K562 (cell line): ENCODE data around the gene DKC1. TPM values are rescaled to one million over a fixed set of nuclear protein-coding genes. Genes with fewer than 3 reads are reported as not detected.
A peak's percentile ranks its signal among the peaks of the same experiment; 100 is the strongest.

ENCODE experiments used
- ARID3B ChIP-seq: fragments of 250-450 bp; sonication (Bioruptor Pico); IDR thresholded peaks from 2 replicates; pipeline ENCODE4 v1.4.0; 2020; ENCODE audit warnings: borderline replicate concordance
- ATF1 ChIP-seq, 2 experiments: fragments of 450-650 bp in 1 of 2; IDR thresholded peaks; 2 replicates each; pipeline ENCODE4 v1.6.1; 2016; ENCODE audit warnings: missing compliant biosample characterization in 1 of 2, missing genetic modification characterization in 1 of 2
- ELF2 ChIP-seq: fragments of 250-450 bp; sonication (Bioruptor Pico); IDR thresholded peaks from 2 replicates; pipeline ENCODE4 v1.5.0; 2021; ENCODE audit warnings: mild to moderate bottlenecking
- ESRRB ChIP-seq: fragments of 250-450 bp; sonication (Bioruptor Pico); IDR thresholded peaks from 2 replicates; pipeline ENCODE4 v1.5.0; 2020; ENCODE audit warnings: mild to moderate bottlenecking, moderate library complexity, borderline replicate concordance
- ETS1 ChIP-seq: conservative IDR thresholded peaks from 2 replicates; pipeline ENCODE4 v1.6.1; 2011; ENCODE audit warnings: low read depth, mild to moderate bottlenecking, low read length; ENCODE audit not compliant: control insufficient read depth
- ETS2 ChIP-seq: IDR thresholded peaks from 2 replicates; pipeline ENCODE4 v1.6.1; 2016; ENCODE audit warnings: borderline replicate concordance, missing genetic modification characterization, mild to moderate bottlenecking, moderate library complexity, missing compliant biosample characterization; ENCODE audit not compliant: poor library complexity, severe bottlenecking
- FIP1L1 ChIP-seq: fragments of 200-400 bp; formaldehyde crosslinking; IDR thresholded peaks from 2 replicates; pipeline ENCODE4 v1.6.1; 2018; ENCODE audit warnings: mild to moderate bottlenecking, low read depth, low read length; ENCODE audit not compliant: poor library complexity, severe bottlenecking
- FOXK1 ChIP-seq: sonication (generic); formaldehyde crosslinking; IDR thresholded peaks from 2 replicates; pipeline ENCODE4 v1.8.0; 2022; ENCODE audit warnings: missing genetic modification reagents, mild to moderate bottlenecking, borderline replicate concordance
- HNRNPLL ChIP-seq: fragments of 200-400 bp; formaldehyde crosslinking; IDR thresholded peaks from 2 replicates; pipeline ENCODE4 v1.6.1; 2017; ENCODE audit warnings: low read length, low read depth, mild to moderate bottlenecking; ENCODE audit not compliant: poor library complexity, severe bottlenecking
- KAT2B ChIP-seq: IDR thresholded peaks from one replicate; pipeline ENCODE4 v1.6.1; 2012; ENCODE audit warnings: low read depth, mild to moderate bottlenecking, control low read depth, inconsistent platforms, low read length, moderate library complexity
- KAT8 ChIP-seq: fragments of 450-650 bp; IDR thresholded peaks from 2 replicates; pipeline ENCODE4 v1.6.1; 2016; ENCODE audit warnings: low read depth, mild to moderate bottlenecking
- KLF13 ChIP-seq: fragments of 450-650 bp; IDR thresholded peaks from 2 replicates; pipeline ENCODE4 v1.6.1; 2016; ENCODE audit warnings: missing genetic modification characterization, low read depth, mild to moderate bottlenecking, missing compliant biosample characterization, moderate library complexity, borderline replicate concordance
- RBM39 ChIP-seq: fragments of 200-400 bp; formaldehyde crosslinking; optimal IDR thresholded peaks from 2 replicates; pipeline ENCODE3; 2018; ENCODE audit warnings: low read depth, low read length
- RFX1 ChIP-seq: fragments of 450-650 bp; IDR thresholded peaks from 2 replicates; pipeline ENCODE4 v1.6.1; 2016; ENCODE audit warnings: mild to moderate bottlenecking, moderate library complexity
- SAFB2 ChIP-seq: fragments of 200-400 bp; formaldehyde crosslinking; IDR thresholded peaks from 2 replicates; pipeline ENCODE4 v1.6.1; 2018; ENCODE audit warnings: borderline replicate concordance, low read length, low read depth, moderate library complexity; ENCODE audit not compliant: severe bottlenecking
- TCF7L2 ChIP-seq: fragments of 150-350 bp; IDR thresholded peaks from 2 replicates; pipeline ENCODE4 v1.6.1; 2016; ENCODE audit warnings: low read depth, mild to moderate bottlenecking, low read length, moderate library complexity
- ZNF143 ChIP-seq: sonication (generic); formaldehyde crosslinking; IDR thresholded peaks from 2 replicates; pipeline ENCODE4 v1.9.0; 2022; ENCODE audit warnings: mild to moderate bottlenecking, missing genetic modification reagents
- ZNF551 ChIP-seq: fragments of 250-450 bp; sonication (Bioruptor Pico); IDR thresholded peaks from 2 replicates; pipeline ENCODE4 v1.5.0; 2021; ENCODE audit warnings: mild to moderate bottlenecking, moderate library complexity
- polyA plus RNA-seq, 8 experiments: library from polyadenylated mRNA; depleted of rRNA in 4 of 8; stranded (reverse) in 5 of 8; unstranded in 3 of 8; fragments of >200 nt; fragmentation: Nextera tagmentation in 2 of 8; fragmentation: Illumina TruSeq in 1 of 8; extraction: Ambion mirVana in 2 of 8; extraction: Trizol in 1 of 8; gene quantifications; 2 replicates each; pipeline versions ENCODE4 v1.2.1 to v1.2.3, GENCODE V29; 2011 to 2014; ENCODE audit warnings: inconsistent platforms in 1 of 8, missing spikeins in 1 of 8
- total RNA-seq, 7 experiments: library from RNA; depleted of rRNA in 6 of 7; stranded (reverse); fragments of >200 nt in 6 of 7; fragmentation: Illumina TruSeq in 2 of 7; extraction: Trizol in 2 of 7; gene quantifications; 2 replicates each; pipeline versions ENCODE4 v1.2.1 to v1.2.3, GENCODE V29; 2011 to 2021; ENCODE audit warnings: low replicate concordance in 1 of 7
- TF ChIP-seq, protein P1 (sequence below): IDR thresholded peaks from 2 replicates; pipeline ENCODE4 v1.6.1; 2012; ENCODE audit warnings: low read depth, low read length, improper control_type of control experiment, borderline replicate concordance
- TF ChIP-seq, protein P2 (sequence below): fragments of 450-650 bp; formaldehyde crosslinking; IDR thresholded peaks from 2 replicates; pipeline ENCODE4 v1.4.0; 2020; ENCODE audit warnings: mild to moderate bottlenecking, moderate library complexity
- TF ChIP-seq, protein P3 (sequence below): fragments of 250-450 bp; sonication (Bioruptor Pico); IDR thresholded peaks from 2 replicates; pipeline ENCODE4 v1.8.0; 2021; ENCODE audit warnings: moderate library complexity, mild to moderate bottlenecking, inconsistent platforms

Gene DKC1
- total and polyA plus RNA-seq, 9 of the 15 experiments (the other 6 are each of a cell fraction or from before 2014, with no cell fraction given) = 205 to 313 (median 219) TPM

DNA sequence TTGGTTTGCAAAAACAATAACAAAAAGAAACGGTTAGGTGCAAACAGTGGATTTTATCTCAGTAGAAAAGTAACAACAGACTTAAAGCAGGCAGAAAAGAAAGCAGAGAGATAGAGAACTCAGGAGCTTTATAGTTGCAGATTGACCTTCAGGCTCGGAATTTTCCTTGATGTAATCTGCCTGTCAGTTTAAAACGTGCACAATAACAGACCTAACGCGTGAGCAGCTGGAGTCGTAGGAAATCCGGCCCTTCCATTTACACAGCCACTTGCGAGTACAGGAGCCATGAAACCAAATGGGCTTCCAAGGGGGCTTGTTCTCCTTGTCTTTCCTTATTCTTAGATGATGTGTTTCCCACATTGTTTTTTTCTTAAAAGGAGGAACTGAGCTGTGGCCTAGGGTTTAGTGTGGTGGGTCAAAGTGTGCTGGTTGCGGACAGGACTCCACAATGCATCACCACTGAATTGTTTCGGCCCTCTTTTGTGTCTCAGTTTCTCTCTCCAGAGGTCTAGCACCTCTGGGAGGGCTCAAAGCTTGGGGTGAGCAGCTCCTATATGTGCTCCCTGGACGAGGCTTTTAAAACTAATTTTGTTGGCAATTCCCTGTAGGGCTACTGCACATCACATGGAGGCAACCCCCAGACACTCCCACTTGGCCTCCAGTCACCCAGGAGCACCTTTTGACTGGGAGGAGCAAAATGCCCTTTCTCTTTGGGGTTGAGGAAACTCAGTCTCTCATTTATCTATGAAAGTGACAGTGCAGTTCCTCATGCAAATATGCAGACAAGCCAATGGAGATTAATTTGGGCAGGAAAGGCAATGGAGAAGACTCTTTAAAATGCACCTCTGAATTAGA lies 56.5 kb downstream of the DKC1 start (continued):
- no peak for TF ChIP-seq ARID3B (CRISPR knock-in tag)
- TF ChIP-seq KLF13 (tag) = no peak
- no peak for TF ChIP-seq FIP1L1
- TF ChIP-seq, protein P1, sequence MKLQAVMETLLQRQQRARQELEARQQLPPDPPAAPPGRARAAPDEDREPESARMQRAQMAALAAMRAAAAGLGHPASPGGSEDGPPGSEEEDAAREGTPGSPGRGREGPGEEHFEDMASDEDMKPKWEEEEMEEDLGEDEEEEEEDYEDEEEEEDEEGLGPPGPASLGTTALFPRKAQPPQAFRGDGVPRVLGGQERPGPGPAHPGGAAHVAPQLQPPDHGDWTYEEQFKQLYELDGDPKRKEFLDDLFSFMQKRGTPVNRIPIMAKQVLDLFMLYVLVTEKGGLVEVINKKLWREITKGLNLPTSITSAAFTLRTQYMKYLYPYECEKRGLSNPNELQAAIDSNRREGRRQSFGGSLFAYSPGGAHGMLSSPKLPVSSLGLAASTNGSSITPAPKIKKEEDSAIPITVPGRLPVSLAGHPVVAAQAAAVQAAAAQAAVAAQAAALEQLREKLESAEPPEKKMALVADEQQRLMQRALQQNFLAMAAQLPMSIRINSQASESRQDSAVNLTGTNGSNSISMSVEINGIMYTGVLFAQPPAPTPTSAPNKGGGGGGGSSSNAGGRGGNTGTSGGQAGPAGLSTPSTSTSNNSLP = no peak
- TF ChIP-seq ZNF551 (CRISPR knock-in tag) = no peak
- no peak for TF ChIP-seq SAFB2
- TF ChIP-seq, protein P2, sequence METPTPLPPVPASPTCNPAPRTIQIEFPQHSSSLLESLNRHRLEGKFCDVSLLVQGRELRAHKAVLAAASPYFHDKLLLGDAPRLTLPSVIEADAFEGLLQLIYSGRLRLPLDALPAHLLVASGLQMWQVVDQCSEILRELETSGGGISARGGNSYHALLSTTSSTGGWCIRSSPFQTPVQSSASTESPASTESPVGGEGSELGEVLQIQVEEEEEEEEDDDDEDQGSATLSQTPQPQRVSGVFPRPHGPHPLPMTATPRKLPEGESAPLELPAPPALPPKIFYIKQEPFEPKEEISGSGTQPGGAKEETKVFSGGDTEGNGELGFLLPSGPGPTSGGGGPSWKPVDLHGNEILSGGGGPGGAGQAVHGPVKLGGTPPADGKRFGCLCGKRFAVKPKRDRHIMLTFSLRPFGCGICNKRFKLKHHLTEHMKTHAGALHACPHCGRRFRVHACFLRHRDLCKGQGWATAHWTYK (CRISPR knock-in tag) = 0 out of 2 replicates have a peak, but pooled peaks have one; percentile 30
- no peak for TF ChIP-seq RBM39
- no peak for TF ChIP-seq HNRNPLL
- TF ChIP-seq ETS1 = no peak
- TF ChIP-seq KAT2B = no peak
- no peak for TF ChIP-seq ATF1 (CRISPR knock-in tag; IDR thresholded peaks at IDR 0.05)
- TF ChIP-seq ATF1 (tag; IDR thresholded peaks at IDR 0.05) = no peak
- TF ChIP-seq KAT8 = no peak
- no peak for TF ChIP-seq FOXK1
- TF ChIP-seq ESRRB (CRISPR knock-in tag) = no peak
- TF ChIP-seq, protein P3, sequence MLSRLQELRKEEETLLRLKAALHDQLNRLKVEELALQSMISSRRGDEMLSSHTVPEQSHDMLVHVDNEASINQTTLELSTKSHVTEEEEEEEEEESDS = no peak
- TF ChIP-seq RFX1 = no peak
- no peak for TF ChIP-seq ELF2 (CRISPR knock-in tag)
- no peak for TF ChIP-seq TCF7L2
- TF ChIP-seq ZNF143 (CRISPR knock-in tag) = no peak
- no peak for TF ChIP-seq ETS2
